HepG2 (cell line): ENCODE data around the gene ZNF620. TPM values are rescaled to one million over a fixed set of nuclear protein-coding genes. Genes with fewer than 3 reads are reported as not detected.

Experiments
- AKNA ChIP-seq: sonication (generic); formaldehyde crosslinking; IDR thresholded peaks from 2 replicates; pipeline ENCODE4 v1.4.0; 2020; ENCODE audit warnings: missing genetic modification reagents, borderline replicate concordance
- ARNT2 ChIP-seq: sonication (generic); formaldehyde crosslinking; IDR thresholded peaks from 2 replicates; pipeline ENCODE4 v1.8.0; 2022; ENCODE audit warnings: mild to moderate bottlenecking, low read depth, missing genetic modification reagents, moderate library complexity
- ATRX ChIP-seq: sonication (generic); formaldehyde crosslinking; IDR thresholded peaks from 2 replicates; pipeline ENCODE4 v1.4.0; 2020; ENCODE audit warnings: missing genetic modification reagents, borderline replicate concordance
- HINFP ChIP-seq: sonication (generic); formaldehyde crosslinking; IDR thresholded peaks from 2 replicates; pipeline ENCODE4 v1.4.0; 2020; ENCODE audit warnings: low read depth, mild to moderate bottlenecking, missing genetic modification reagents
- MTA1 ChIP-seq: sonication (generic); formaldehyde crosslinking; IDR thresholded peaks from 2 replicates; pipeline ENCODE4 v1.4.0; 2020; ENCODE audit warnings: missing genetic modification reagents, mild to moderate bottlenecking, borderline replicate concordance
- NR3C1 ChIP-seq: sonication (generic); formaldehyde crosslinking; IDR thresholded peaks from 2 replicates; pipeline ENCODE4 v1.4.0; 2020; ENCODE audit warnings: missing genetic modification reagents
- PATZ1 ChIP-seq: sonication (generic); formaldehyde crosslinking; IDR thresholded peaks from 2 replicates; pipeline ENCODE4 v1.4.0; 2020; ENCODE audit warnings: missing genetic modification reagents
- PPARG ChIP-seq: conservative IDR thresholded peaks from 2 replicates; pipeline ENCODE4 v1.6.1; 2016; ENCODE audit warnings: missing biosample characterization, missing genetic modification reagents
- SMAD1 ChIP-seq: sonication (generic); formaldehyde crosslinking; IDR thresholded peaks from 2 replicates; pipeline ENCODE4 v1.4.0; 2020; ENCODE audit warnings: missing genetic modification reagents, low read depth, mild to moderate bottlenecking, borderline replicate concordance
- STAT5B ChIP-seq: sonication (generic); formaldehyde crosslinking; IDR thresholded peaks from 2 replicates; pipeline ENCODE4 v1.4.0; 2020; ENCODE audit warnings: missing genetic modification reagents
- TEAD2 ChIP-seq: sonication (generic); formaldehyde crosslinking; IDR thresholded peaks from 2 replicates; pipeline ENCODE4 v1.9.0; 2021; ENCODE audit warnings: missing genetic modification reagents
- YEATS4 ChIP-seq: sonication (generic); formaldehyde crosslinking; IDR thresholded peaks from 2 replicates; pipeline ENCODE4 v1.4.0; 2020; ENCODE audit warnings: missing genetic modification reagents, borderline replicate concordance
- ZBTB34 ChIP-seq: sonication (generic); formaldehyde crosslinking; IDR thresholded peaks from 2 replicates; pipeline ENCODE4 v1.8.0; 2022; ENCODE audit warnings: mild to moderate bottlenecking, missing genetic modification reagents
- ZNF282 ChIP-seq: fragments of 450-650 bp; IDR thresholded peaks from 2 replicates; pipeline ENCODE4 v1.6.1; 2018; ENCODE audit not compliant: partially characterized antibody
- ZNF563 ChIP-seq: sonication (generic); formaldehyde crosslinking; IDR thresholded peaks from 2 replicates; pipeline ENCODE4 v1.8.0; 2022; ENCODE audit warnings: mild to moderate bottlenecking, moderate library complexity, missing genetic modification reagents
- ZNF614 ChIP-seq: IDR thresholded peaks from 2 replicates; pipeline ENCODE4 v1.6.1; 2018; ENCODE audit warnings: missing biosample characterization, missing genetic modification reagents, inconsistent platforms, borderline replicate concordance
- ZNF770 ChIP-seq: sonication (generic); formaldehyde crosslinking; IDR thresholded peaks from 2 replicates; pipeline ENCODE4 v1.5.0; 2020; ENCODE audit warnings: mild to moderate bottlenecking, missing genetic modification reagents
- ZNF776 ChIP-seq: sonication (generic); formaldehyde crosslinking; IDR thresholded peaks from 2 replicates; pipeline ENCODE4 v1.4.0; 2020; ENCODE audit warnings: mild to moderate bottlenecking, missing genetic modification reagents
- polyA plus RNA-seq, 8 experiments: library from polyadenylated mRNA; depleted of rRNA in 3 of 8; stranded (reverse) in 7 of 8; unstranded in 1 of 8; fragments of >200 nt; fragmentation: Illumina TruSeq in 4 of 8; extraction: Trizol in 4 of 8; gene quantifications; 2 replicates each; pipeline versions ENCODE4 v1.2.1 to v1.2.3, GENCODE V29; 2011 to 2016; ENCODE audit warnings: low read depth in 4 of 8, missing spikeins in 1 of 8, mixed read lengths in 1 of 8; ENCODE audit not compliant: insufficient read depth in 1 of 8
- total RNA-seq, 5 experiments: library from RNA; depleted of rRNA; stranded (reverse); fragments of >200 nt; fragmentation: Illumina TruSeq; extraction: Trizol; gene quantifications; 2 replicates each; pipeline ENCODE4 v1.2.3, GENCODE V29; 2016; ENCODE audit warnings: low read depth in 1 of 5

ZNF620 gene
- total and polyA plus RNA-seq, 2 of the 13 experiments (the other 11 are each of a cell fraction or from before 2014, with no cell fraction given), result 2.3 to 12.2 TPM

- TF ChIP-seq AKNA (CRISPR knock-in tag) (no peak), STAT5B (CRISPR knock-in tag) (no peak), TEAD2 (CRISPR knock-in tag) (no peak), ZNF614 (CRISPR knock-in tag) (no peak), HINFP (CRISPR knock-in tag) (no peak), ZNF563 (CRISPR knock-in tag) (no peak), YEATS4 (no peak), PPARG (CRISPR knock-in tag) (no peak), ARNT2 (no peak), PATZ1 (CRISPR knock-in tag) (no peak), ATRX (no peak), ZBTB34 (CRISPR knock-in tag) (no peak), ZNF770 (CRISPR knock-in tag) (no peak), SMAD1 (CRISPR knock-in tag) (no peak), ZNF282 (no peak), ZNF776 (CRISPR knock-in tag) (no peak), MTA1 (CRISPR knock-in tag) (no peak), NR3C1 (no peak)
Measured at GRCh38 chr3:40468018-40468417, 37.8 kb upstream of the ZNF620 start (continued).
